ENCODE measurements around the gene SORCS2.

DNA sequence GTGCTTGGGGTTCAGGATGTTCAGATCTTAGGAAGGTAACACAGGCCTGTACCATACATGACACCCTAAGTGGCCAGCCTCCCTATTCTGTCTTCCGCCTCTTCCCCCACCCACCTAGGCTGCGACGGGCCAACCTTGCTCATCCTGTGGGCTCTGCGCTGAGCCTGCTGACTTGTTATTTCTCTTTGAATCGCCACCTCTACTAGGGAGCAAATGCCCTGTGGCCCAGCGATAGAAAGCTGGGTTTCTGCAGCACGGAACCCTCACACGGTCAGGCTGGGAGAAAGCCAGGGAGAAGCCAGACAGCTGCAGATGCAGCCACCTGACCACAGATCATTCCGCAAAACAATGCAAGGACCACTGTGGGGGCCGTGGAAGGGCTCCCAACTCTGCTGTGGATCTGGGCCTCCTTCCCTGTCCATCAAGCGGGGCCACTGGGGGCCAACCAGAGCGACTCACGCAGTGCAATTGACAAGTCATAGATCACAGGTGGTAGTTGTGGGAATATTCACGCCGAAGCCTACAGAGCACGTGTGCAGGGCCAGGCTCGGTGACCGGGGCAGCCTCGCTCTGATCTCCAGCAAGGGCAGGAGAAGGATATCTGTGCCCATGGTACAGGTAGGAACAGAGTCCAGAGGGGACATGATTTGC lies 519.8 kb downstream of the SORCS2 start:
- TF ChIP-seq, protein P1, sequence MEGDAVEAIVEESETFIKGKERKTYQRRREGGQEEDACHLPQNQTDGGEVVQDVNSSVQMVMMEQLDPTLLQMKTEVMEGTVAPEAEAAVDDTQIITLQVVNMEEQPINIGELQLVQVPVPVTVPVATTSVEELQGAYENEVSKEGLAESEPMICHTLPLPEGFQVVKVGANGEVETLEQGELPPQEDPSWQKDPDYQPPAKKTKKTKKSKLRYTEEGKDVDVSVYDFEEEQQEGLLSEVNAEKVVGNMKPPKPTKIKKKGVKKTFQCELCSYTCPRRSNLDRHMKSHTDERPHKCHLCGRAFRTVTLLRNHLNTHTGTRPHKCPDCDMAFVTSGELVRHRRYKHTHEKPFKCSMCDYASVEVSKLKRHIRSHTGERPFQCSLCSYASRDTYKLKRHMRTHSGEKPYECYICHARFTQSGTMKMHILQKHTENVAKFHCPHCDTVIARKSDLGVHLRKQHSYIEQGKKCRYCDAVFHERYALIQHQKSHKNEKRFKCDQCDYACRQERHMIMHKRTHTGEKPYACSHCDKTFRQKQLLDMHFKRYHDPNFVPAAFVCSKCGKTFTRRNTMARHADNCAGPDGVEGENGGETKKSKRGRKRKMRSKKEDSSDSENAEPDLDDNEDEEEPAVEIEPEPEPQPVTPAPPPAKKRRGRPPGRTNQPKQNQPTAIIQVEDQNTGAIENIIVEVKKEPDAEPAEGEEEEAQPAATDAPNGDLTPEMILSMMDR (conservative IDR thresholded peaks at IDR 0.05; ENCODE audit: low read depth, low read length): no peak
- TF ChIP-seq EZH2 (IDR thresholded peaks at IDR 0.05; ENCODE audit: low read length, unreplicated experiment) (no peak), EZH2phosphoT487 (IDR thresholded peaks at IDR 0.05; ENCODE audit: borderline replicate concordance, low read length) (no peak)

Measured in PC-3 (cell line).